Activated B cell treated with CpG ODN at 0.5 μM for 24 hours (primary cell): ENCODE measurements around the gene ABCA13. TPM values are rescaled to one million over a fixed set of nuclear protein-coding genes. Genes with fewer than 3 reads are reported as not detected.

Experiments used
- ATAC-seq: fragments of 200-7000 bp; cut with Tn5 transposase; one replicate; pipeline ENCODE4 v1.10.0; 2021; ENCODE audit warnings: low read depth, mild to moderate bottlenecking, moderate library complexity
- CTCF ChIA-PET: fragments of 350-600 bp; sonication (Branson Sonifier 250); formaldehyde crosslinking; loops from one replicate; lab custom pipeline; 2021; ENCODE audit warnings: antibody characterized with exemption; lab: Charles Lee
- POLR2A ChIA-PET: fragments of 350-600 bp; sonication (Branson Sonifier 250); formaldehyde crosslinking; loops from one replicate; lab custom pipeline; 2021; ENCODE audit warnings: antibody characterized with exemption; lab: Charles Lee
- DNase-seq: peaks from one replicate; pipeline ENCODE4 v3.0.0; 2022
- H3K27ac Mint-ChIP-seq: one replicate; pipeline ENCODE4 v1.8.0; 2020; ENCODE audit warnings: mixed read lengths
- H3K27me3 Mint-ChIP-seq: one replicate; pipeline ENCODE4 v1.8.0; 2021; ENCODE audit warnings: mixed read lengths
- H3K36me3 Mint-ChIP-seq: one replicate; pipeline ENCODE4 v1.8.0; 2021; ENCODE audit warnings: low read depth, mixed read lengths
- H3K4me1 Mint-ChIP-seq: one replicate; pipeline ENCODE4 v1.8.0; 2021; ENCODE audit warnings: mixed read lengths
- H3K4me3 Mint-ChIP-seq: one replicate; pipeline ENCODE4 v1.8.0; 2020; ENCODE audit warnings: mild to moderate bottlenecking, mixed read lengths
- H3K9me3 Mint-ChIP-seq: one replicate; pipeline ENCODE4 v1.8.0; 2020; ENCODE audit warnings: mixed read lengths
- intact Hi-C: fragments of 100-400 bp; cut with micrococcal nuclease; formaldehyde crosslinking; loops from one replicate; pipeline ENCODE4 v1.15.1; 2024
- total RNA-seq: library from RNA; stranded (reverse); gene quantifications from 2 replicates; pipeline ENCODE4 v1.2.3, GENCODE V29; 2022
- TF ChIP-seq, protein P1 (sequence below): fragments of 200-600 bp; IDR thresholded peaks from one replicate; pipeline ENCODE4 v1.8.0; 2022; ENCODE audit warnings: antibody characterized with exemption, mild to moderate bottlenecking

The ABCA13 gene
- total RNA-seq, 1 donor from 2014 or later, result not detected

DNA sequence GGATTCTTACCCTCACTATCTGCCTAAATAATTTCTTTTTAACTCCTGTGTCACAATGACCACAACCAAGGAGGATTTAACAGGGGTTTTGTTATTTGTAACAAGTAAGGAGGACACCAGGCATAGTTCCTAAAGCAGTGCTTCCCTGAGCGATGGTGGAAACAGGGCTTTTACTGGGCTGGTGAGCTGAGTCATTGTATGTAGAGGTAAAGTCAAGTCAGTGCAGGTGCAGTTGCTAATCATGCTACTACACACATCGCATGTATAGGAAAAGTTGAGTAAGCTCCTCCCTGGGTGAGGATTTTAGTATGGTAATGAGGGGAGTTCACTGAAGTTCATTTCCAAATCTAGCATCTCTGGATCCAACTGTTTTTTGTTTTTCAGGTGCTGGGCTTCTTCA, 22.9 kb upstream of the ABCA13 start:
- CTCF ChIA-PET, result no interaction called here

DNA sequence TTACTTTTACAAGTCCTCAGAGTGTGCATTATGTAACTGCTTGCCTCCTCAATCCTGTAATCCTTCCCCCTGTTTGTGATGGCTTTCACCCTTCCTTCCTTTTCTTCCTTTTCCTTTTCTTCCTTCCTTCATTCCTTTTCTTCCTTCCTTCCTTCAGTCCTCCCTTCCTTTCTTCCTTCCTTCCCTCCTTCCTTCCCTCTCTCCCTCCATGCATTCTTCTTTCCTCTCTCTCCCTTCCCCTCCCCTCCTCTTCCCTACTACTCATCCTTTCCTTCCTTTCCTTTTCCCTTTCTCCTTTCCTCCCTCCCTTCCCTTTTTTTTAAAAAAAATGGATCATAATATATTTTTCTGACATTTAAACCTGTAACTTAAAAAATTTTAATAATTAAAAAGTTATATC, 22.2 kb upstream of the ABCA13 start:
- intact Hi-C loops, result no loop called here
- Mint-ChIP-seq H3K4me3 (no peak overlapping the region), H3K9me3 (peaks cover 5% of the 10 kb centered on the region), H3K36me3 (no peaks in the 10 kb centered on the region), H3K27me3 (peaks cover 30% of the 10 kb centered on the region), H3K4me1 (no peaks in the 10 kb centered on the region), H3K27ac (no peak overlapping the region)
- no peak for DNase-seq
- TF ChIP-seq, protein P1, sequence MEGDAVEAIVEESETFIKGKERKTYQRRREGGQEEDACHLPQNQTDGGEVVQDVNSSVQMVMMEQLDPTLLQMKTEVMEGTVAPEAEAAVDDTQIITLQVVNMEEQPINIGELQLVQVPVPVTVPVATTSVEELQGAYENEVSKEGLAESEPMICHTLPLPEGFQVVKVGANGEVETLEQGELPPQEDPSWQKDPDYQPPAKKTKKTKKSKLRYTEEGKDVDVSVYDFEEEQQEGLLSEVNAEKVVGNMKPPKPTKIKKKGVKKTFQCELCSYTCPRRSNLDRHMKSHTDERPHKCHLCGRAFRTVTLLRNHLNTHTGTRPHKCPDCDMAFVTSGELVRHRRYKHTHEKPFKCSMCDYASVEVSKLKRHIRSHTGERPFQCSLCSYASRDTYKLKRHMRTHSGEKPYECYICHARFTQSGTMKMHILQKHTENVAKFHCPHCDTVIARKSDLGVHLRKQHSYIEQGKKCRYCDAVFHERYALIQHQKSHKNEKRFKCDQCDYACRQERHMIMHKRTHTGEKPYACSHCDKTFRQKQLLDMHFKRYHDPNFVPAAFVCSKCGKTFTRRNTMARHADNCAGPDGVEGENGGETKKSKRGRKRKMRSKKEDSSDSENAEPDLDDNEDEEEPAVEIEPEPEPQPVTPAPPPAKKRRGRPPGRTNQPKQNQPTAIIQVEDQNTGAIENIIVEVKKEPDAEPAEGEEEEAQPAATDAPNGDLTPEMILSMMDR, result no peak
- ChIA-PET CTCF (no interaction called here), POLR2A (no interaction called here)
- no peak for ATAC-seq

More for the DNA sequence above, 22.9 kb upstream of the ABCA13 start:
- Mint-ChIP-seq H3K27ac (no peak overlapping the region), H3K9me3 (no peaks in the 10 kb centered on the region), H3K27me3 (peaks cover 33% of the 10 kb centered on the region), H3K4me3 (no peak overlapping the region), H3K36me3 (no peaks in the 10 kb centered on the region), H3K4me1 (no peaks in the 10 kb centered on the region)
- DNase-seq (no peak), ATAC-seq (no peak)
- TF ChIP-seq, protein P1, result no peak
- intact Hi-C loops, result no loop called here
- POLR2A ChIA-PET, result no interaction called here

DNA sequence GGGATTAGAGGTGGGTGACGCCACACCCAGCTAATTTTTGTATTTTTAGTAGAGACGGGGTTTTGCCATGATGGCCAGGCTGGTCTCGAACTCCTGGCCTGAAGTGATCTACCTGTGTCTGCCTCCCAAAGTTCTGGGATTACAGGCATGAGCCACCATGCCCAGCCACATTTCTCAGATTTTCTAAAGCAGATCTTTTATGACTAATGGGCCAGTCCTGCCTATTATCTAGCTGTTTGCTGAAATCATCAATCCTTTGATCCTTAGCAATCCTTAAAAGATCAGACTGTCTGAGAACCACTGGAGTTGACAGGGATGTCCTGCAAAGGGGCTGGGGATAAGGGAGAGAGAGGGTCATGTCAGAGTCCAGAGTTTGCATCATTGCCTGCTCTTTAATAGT, 21.2 kb upstream of the ABCA13 start:
- TF ChIP-seq, protein P1, result no peak
- peaks cover 8% of the 10 kb centered on the region for H3K9me3 Mint-ChIP-seq
- POLR2A ChIA-PET, result no interaction called here
- H3K4me3 Mint-ChIP-seq, result no peak overlapping the region
- intact Hi-C loops, result no loop called here
- CTCF ChIA-PET, result no interaction called here
- DNase-seq, result no peak
- H3K4me1 Mint-ChIP-seq, result no peaks in the 10 kb centered on the region
- H3K27ac Mint-ChIP-seq, result no peak overlapping the region
- H3K36me3 Mint-ChIP-seq, result no peaks in the 10 kb centered on the region
- no peak for ATAC-seq
- peaks cover 30% of the 10 kb centered on the region for H3K27me3 Mint-ChIP-seq

DNA sequence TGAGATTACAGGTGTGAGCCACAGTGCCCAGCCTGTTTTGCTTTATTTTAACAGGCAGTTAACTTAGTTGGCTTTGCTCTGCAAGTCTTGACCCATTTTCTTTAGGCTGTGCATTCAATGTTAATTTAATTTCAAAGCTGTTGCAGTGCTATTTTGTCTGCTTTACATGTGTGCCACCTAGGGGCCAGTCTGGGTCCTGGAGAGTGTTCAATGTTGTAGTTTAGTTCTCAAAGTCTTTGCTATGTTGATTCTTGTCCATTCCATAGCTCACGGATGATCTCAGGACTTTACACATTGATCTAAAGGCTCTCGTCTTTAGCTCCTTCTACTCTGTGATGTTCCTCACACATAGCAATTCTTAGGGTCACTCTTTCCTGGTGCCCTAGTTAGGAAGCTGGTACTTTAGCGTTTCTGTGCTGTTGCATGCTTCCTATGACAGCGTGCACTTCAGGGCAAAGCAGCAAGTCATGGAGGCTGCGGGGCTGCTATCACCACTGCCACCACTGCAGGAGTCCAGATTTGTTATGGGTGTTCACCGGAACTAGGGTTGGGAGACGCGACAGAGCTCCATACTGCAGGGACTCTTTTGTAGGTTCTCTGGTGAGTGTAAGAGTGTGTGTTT, 16.4 kb upstream of the ABCA13 start:
- H3K9me3 Mint-ChIP-seq, result peaks cover 9% of the 10 kb centered on the region
- no peaks in the 10 kb centered on the region for H3K36me3 Mint-ChIP-seq
- H3K4me3 Mint-ChIP-seq, result no peak overlapping the region
- peaks cover 14% of the 10 kb centered on the region for H3K27me3 Mint-ChIP-seq
- ChIA-PET POLR2A (no interaction called here), CTCF (interaction anchor here (1.4 kb wide), 1 partner anchor 210 kb away, joined by 7 read pairs; no protein-coding TSS in a partner anchor)
- intact Hi-C loops, result no loop called here
- ATAC-seq (no peak), DNase-seq (no peak)
- TF ChIP-seq, protein P1, result no peak
- H3K27ac Mint-ChIP-seq, result no peak overlapping the region
- no peaks in the 10 kb centered on the region for H3K4me1 Mint-ChIP-seq

DNA sequence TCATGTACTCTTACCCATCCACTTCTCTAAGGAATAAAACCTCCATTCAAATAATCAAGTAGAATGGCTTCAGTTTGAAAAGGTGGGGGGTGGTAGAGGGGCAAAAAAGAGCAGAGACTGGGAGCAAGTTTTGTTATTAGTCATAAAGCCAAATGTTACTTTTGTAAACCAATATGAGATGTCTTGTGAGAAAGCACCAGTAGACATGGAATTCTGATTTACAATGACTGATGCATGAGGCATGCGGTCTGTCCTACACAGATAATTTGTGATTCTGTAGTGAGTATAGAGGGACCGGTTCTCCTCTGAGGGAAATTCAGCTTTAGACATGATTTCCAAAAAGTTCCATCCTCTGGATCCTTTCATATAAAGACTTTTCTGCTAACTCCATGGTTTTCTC, 12.9 kb upstream of the ABCA13 start:
- CTCF ChIA-PET, result interaction anchor here (0.6 kb wide), 1 partner anchor 11 kb away, joined by 3 read pairs; no protein-coding TSS in a partner anchor
- intact Hi-C loops, result no loop called here

More for the DNA sequence above, 12.9 kb upstream of the ABCA13 start:
- DNase-seq (no peak), ATAC-seq (no peak)
- H3K36me3 Mint-ChIP-seq, result no peaks in the 10 kb centered on the region
- POLR2A ChIA-PET, result no interaction called here
- H3K4me1 Mint-ChIP-seq, result no peaks in the 10 kb centered on the region
- TF ChIP-seq, protein P1, result no peak
- peaks cover 17% of the 10 kb centered on the region for H3K27me3 Mint-ChIP-seq
- H3K4me3 Mint-ChIP-seq, result no peak overlapping the region
- H3K9me3 Mint-ChIP-seq, result peaks cover 9% of the 10 kb centered on the region
- no peak overlapping the region for H3K27ac Mint-ChIP-seq
